Large intestine (tissue), 3 donors: ENCODE results near the gene RBM38. TPM values are rescaled to one million over a fixed set of nuclear protein-coding genes. Genes with fewer than 3 reads are reported as not detected.

Source experiments
- DNase-seq, 2 donors: peaks; one replicate each; pipeline versions ENCODE4 v3.0.0 to v3.0.0-alpha.2; 2013
- H3K27ac ChIP-seq: one replicate; pipeline ENCODE4 v1.5.1; 2013; ENCODE audit warnings: low read length
- H3K27me3 ChIP-seq: 2 replicates; pipeline ENCODE4 v1.6.1; 2013; ENCODE audit warnings: low read length; ENCODE audit not compliant: control insufficient read depth, insufficient read depth
- H3K36me3 ChIP-seq: 2 replicates; pipeline ENCODE4 v1.6.1; 2013; ENCODE audit warnings: low read length; ENCODE audit not compliant: control insufficient read depth, insufficient read depth
- H3K4me1 ChIP-seq: one replicate; pipeline ENCODE4 v1.6.1; 2013; ENCODE audit warnings: low read length; ENCODE audit not compliant: control insufficient read depth, insufficient read depth
- H3K4me3 ChIP-seq: one replicate; pipeline ENCODE4 v1.5.1; 2013; ENCODE audit warnings: low read length
- H3K9me3 ChIP-seq: one replicate; pipeline ENCODE4 v1.6.1; 2013; ENCODE audit warnings: mild to moderate bottlenecking, low read depth, low read length, moderate library complexity; ENCODE audit not compliant: control insufficient read depth
- WGBS: methylation state at CpG from one replicate; pipeline ENCODE4 v1.1.5; 2013; ENCODE audit warnings: low lambda C conversion rate; ENCODE audit not compliant: insufficient coverage; 5-methylcytosine and 5-hydroxymethylcytosine counted together
- polyA plus RNA-seq: library from polyadenylated mRNA; unstranded; fragments of 120-200 nt; gene quantifications from one replicate; pipeline ENCODE4 v1.2.1, GENCODE V29; 2013

The RBM38 gene
- polyA plus RNA-seq, 1 donor: 19.7 TPM

DNA sequence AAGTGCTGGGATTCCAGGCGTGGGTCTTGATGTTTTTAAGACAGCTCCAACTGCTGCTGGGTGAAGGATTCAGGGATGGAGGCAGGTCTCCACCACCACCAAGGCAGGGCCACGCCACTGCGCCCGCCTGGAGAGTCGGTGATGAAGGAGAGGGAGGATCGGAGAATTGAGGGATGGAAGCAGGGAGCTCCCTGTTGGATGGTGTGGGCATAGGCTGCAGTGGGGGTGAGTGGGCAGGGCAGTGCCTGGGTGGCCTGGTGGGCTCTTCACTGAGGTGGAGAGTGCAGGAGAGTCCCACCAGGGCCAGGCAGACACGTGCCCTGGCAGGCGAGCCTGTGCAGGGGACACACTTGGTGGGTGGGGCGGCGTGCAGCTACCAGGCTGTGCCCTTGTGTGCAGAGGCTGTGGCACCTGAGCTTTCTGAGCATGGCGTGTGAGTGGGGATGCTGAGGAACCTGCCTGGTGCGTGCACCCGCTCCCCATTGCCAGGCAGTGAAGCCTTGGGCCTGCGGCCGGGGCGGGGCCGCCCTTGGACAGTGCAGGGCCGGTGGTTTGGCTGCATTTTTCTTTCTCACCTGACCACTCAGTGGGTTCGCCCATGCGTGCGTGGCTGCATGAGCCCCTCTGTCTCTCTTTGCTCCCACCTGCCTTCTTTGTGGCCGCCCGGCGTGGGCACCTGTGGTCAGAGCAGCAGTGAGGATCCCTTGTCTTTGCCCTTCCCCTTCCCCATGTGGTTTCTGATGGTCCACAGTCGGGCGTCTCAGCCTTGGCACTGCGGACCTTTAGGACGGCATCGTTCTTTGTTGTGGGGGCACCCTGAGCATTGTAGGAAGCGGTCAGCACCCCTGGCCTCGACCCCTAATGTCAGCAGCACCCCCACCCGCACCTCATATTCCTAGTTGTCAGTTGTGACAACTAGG is 11.3 kb downstream of the RBM38 start:
- no peak overlapping the region for H3K27ac ChIP-seq
- no peaks in the 10 kb centered on the region for H3K27me3 ChIP-seq
- H3K4me3 ChIP-seq: no peak overlapping the region
- no peaks in the 10 kb centered on the region for H3K4me1 ChIP-seq
- 100% methylated on average over 1 of the region's 32 CpGs for WGBS
- DNase-seq: no peak
- H3K9me3 ChIP-seq: peaks cover 3% of the 10 kb centered on the region
- H3K36me3 ChIP-seq: peaks cover 64% of the 10 kb centered on the region

DNA sequence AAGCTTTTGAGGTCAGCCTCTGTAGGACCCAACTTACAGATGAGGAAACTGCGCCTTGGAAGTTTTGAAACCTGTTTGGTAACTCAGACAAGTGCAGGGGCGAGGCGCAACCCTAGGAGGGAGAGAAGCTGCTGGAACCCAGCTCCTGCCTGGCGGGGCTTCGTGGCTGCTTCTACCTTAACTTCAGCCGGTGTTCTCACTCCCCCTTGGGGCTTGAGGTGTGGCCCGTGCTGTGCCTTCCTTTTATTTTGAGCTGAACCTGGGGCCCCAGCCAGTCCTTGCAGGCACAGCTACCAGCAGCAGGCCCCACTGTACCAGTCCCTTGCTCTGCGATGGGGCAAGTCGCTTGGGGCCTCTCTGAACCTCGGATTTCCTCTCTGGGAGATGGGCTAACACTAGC is 12.0 kb downstream of the RBM38 start:
- WGBS: 80% methylated on average over 1 of the region's 10 CpGs
- H3K27me3 ChIP-seq: no peaks in the 10 kb centered on the region
- H3K4me3 ChIP-seq: no peak overlapping the region
- no peaks in the 10 kb centered on the region for H3K4me1 ChIP-seq
- H3K9me3 ChIP-seq: peaks cover 3% of the 10 kb centered on the region
- DNase-seq: no peak
- H3K27ac ChIP-seq: no peak overlapping the region
- peaks cover 64% of the 10 kb centered on the region for H3K36me3 ChIP-seq

DNA sequence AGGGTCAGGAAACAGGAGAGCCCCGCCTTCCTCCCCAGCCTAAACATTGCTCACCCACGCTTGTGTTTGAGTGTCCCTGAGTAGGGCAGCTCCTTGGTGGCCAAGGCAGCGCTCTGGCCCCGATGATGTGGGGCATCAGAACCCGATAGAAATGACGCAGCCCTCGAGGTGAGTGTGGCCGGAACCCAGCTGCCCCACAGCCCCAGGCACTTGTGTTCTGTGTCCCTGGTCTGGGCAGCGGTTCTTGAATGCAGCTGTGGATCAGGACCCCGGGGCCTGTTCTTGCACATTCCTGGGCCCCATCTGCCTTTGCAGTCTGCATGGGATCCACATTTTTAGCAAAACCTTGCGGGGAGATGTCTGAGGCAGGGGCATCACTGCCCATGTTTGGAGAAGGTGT is 12.8 kb downstream of the RBM38 start:
- no peaks in the 10 kb centered on the region for H3K4me1 ChIP-seq
- H3K27ac ChIP-seq: no peak overlapping the region
- no CpG with 5 or more reads among the region's 11 CpGs for WGBS
- no peak overlapping the region for H3K4me3 ChIP-seq
- DNase-seq: no peak
- H3K9me3 ChIP-seq: no peaks in the 10 kb centered on the region
- H3K36me3 ChIP-seq: peaks cover 67% of the 10 kb centered on the region
- no peaks in the 10 kb centered on the region for H3K27me3 ChIP-seq

DNA sequence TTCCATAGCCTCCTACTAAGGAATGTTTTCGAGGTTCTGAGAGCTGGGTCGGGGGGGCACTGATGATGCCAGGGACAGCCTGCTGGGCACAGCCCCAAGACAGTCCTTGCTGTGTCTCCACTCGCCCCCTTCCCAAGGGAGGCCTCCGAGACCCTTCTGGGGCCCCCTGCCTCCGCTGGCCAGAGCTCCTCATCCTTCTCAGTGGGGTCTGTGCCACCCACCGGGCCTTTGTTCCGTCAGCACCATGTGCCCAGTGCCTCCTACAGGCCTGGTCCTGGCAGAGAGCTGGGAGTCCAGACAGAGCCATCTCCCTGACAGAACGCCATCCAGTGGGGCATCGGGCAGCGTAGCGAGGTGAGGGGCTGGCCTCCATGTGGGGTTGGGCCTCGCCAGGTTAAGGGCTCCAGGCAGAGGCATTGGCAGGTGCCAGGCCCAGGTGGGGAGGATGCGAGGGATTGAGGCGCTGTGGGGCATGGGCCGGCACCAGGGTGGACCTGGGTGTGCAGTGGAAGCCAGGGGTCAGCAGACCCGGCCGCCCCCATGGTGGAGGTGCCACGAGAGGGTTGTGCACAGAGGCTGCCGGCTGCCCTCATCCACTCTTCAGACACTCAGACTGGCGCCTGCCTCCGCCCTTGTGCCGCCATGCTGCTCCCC is 13.3 kb downstream of the RBM38 start:
- peaks cover 67% of the 10 kb centered on the region for H3K36me3 ChIP-seq
- WGBS: no CpG with 5 or more reads among the region's 22 CpGs
- H3K4me1 ChIP-seq: no peaks in the 10 kb centered on the region
- no peaks in the 10 kb centered on the region for H3K27me3 ChIP-seq
- no peak for DNase-seq
- H3K27ac ChIP-seq: no peak overlapping the region
- no peaks in the 10 kb centered on the region for H3K9me3 ChIP-seq
- H3K4me3 ChIP-seq: no peak overlapping the region

DNA sequence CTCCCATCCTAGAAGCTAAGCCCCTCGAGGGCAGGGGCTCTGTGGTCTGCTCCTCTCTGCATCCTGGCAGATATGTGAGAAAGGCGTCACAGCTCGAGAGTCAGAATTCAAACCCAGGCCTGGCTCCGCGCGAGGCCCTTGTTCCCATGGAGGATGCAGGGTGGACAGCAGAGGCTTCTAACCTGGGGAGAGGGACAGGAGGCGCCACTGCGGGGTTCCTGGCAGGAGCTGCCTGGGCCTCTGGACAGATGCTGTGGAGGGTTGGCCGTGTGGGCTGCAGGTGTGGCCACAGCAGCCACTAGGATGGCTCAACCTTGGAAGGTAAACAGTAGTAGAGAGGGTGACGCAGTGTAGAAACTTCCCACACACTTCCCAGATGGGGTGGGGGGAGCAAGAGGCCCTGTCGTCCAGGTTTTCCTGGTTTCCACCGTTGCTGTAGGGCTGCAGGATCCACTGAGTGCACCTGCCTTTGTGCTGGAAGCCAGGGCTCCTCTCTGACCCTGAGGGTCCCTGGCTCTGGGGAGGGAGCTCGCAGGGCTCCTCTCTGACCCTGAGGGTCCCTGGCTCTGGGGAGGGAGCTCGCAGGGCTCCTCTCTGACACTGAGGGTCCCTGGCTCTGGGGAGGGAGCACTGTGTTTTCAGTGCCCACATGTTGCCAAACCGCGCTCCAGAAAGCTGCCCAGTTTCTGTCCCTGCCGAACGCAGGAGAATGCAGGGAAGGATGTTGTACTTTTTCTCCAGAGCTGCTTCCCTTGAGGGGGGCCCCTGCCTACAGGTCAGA is 14.2 kb downstream of the RBM38 start:
- H3K9me3 ChIP-seq: no peaks in the 10 kb centered on the region
- H3K36me3 ChIP-seq: peaks cover 61% of the 10 kb centered on the region
- H3K27ac ChIP-seq: no peak overlapping the region
- no peak for DNase-seq
- H3K4me1 ChIP-seq: no peaks in the 10 kb centered on the region
- no peak overlapping the region for H3K4me3 ChIP-seq
- H3K27me3 ChIP-seq: no peaks in the 10 kb centered on the region
- no CpG with 5 or more reads among the region's 18 CpGs for WGBS

GRCh38 chr20:57407541-57407956 is 16.4 kb downstream of the RBM38 start:
- no peak for DNase-seq
- H3K4me1 ChIP-seq: no peaks in the 10 kb centered on the region
- no peaks in the 10 kb centered on the region for H3K9me3 ChIP-seq
- no peaks in the 10 kb centered on the region for H3K27me3 ChIP-seq
- no peak overlapping the region for H3K27ac ChIP-seq
- no peak overlapping the region for H3K4me3 ChIP-seq
- WGBS: 100% methylated on average over 1 of the region's 29 CpGs
- H3K36me3 ChIP-seq: peaks cover 46% of the 10 kb centered on the region

GRCh38 chr20:57408131-57408530 is 16.9 kb downstream of the RBM38 start:
- Histone ChIP-seq H3K36me3 (peaks cover 42% of the 10 kb centered on the region), H3K27me3 (no peaks in the 10 kb centered on the region), H3K27ac (no peak overlapping the region), H3K4me3 (no peak overlapping the region), H3K9me3 (no peaks in the 10 kb centered on the region), H3K4me1 (no peaks in the 10 kb centered on the region)
- DNase-seq: no peak
- no CpG with 5 or more reads among the region's 13 CpGs for WGBS

- Histone ChIP-seq H3K9me3 (no peaks in the 10 kb centered on the region), H3K27ac (no peak overlapping the region)
These were observed 17.5 kb downstream of the RBM38 start for GRCh38 chr20:57408536-57409233.

GRCh38 chr20:57409316-57409671 is 18.1 kb downstream of the RBM38 start:
- Histone ChIP-seq H3K4me1 (no peaks in the 10 kb centered on the region), H3K27ac (no peak overlapping the region), H3K9me3 (no peaks in the 10 kb centered on the region), H3K4me3 (no peak overlapping the region), H3K27me3 (no peaks in the 10 kb centered on the region), H3K36me3 (peaks cover 37% of the 10 kb centered on the region)
- no peak for DNase-seq
- no CpG with 5 or more reads among the region's 16 CpGs for WGBS

More at GRCh38 chr20:57408536-57409233, 17.5 kb downstream of the RBM38 start:
- Histone ChIP-seq H3K4me1 (no peaks in the 10 kb centered on the region), H3K4me3 (no peak overlapping the region), H3K36me3 (peaks cover 42% of the 10 kb centered on the region), H3K27me3 (no peaks in the 10 kb centered on the region)
- DNase-seq: no peak
- WGBS: 100% methylated on average over 1 of the region's 29 CpGs
